B cell (primary cell): ENCODE measurements around the gene ZNF3. TPM values are rescaled to one million over a fixed set of nuclear protein-coding genes. Genes with fewer than 3 reads are reported as not detected.

ENCODE experiments used
- ATAC-seq: fragments of 200-7000 bp; cut with Tn5 transposase; one replicate; pipeline ENCODE4 v1.10.0; 2021; ENCODE audit warnings: low read depth, mild to moderate bottlenecking, moderate number of reproducible peaks, moderate library complexity
- CTCF ChIA-PET: fragments of 350-600 bp; sonication (Branson Sonifier 250); formaldehyde crosslinking; loops from one replicate; lab custom pipeline; 2021; ENCODE audit warnings: antibody characterized with exemption, inconsistent platforms; lab: Charles Lee
- POLR2A ChIA-PET: fragments of 350-600 bp; sonication (Branson Sonifier 250); formaldehyde crosslinking; loops from one replicate; lab custom pipeline; 2021; ENCODE audit warnings: antibody characterized with exemption; lab: Charles Lee
- DNase-seq: peaks from one replicate; pipeline ENCODE4 v3.0.0; 2013
- H2AFZ ChIP-seq: 2 replicates; pipeline ENCODE4 v1.6.1; 2012; ENCODE audit warnings: mild to moderate bottlenecking, low read depth, low read length; ENCODE audit not compliant: insufficient read depth, poor library complexity, severe bottlenecking
- H3K27ac ChIP-seq, 2 donors: 1 replicate in 1 of 2; 2 replicates in 1 of 2; pipeline ENCODE4 v1.5.1; 2012 to 2013; ENCODE audit warnings: low read length in 2 of 2, mild to moderate bottlenecking in 2 of 2, moderate library complexity in 1 of 2
- H3K27me3 ChIP-seq, 4 experiments: fragments of 200-600 bp in 1 of 4; sonication (generic) in 1 of 4; replicated peaks in 1 of 4; 1 replicate in 2 of 4; 2 replicates in 2 of 4; pipeline versions ENCODE4 v1.6.1 to v1.7.0; 2013 to 2016; ENCODE audit warnings: low read length in 3 of 4, mild to moderate bottlenecking in 2 of 4, mixed read lengths in 1 of 4, moderate library complexity in 1 of 4; ENCODE audit not compliant: insufficient read depth in 4 of 4, control insufficient read depth in 3 of 4; ENCODE audit errors: control extremely low read depth in 1 of 4
- H3K36me3 ChIP-seq, 2 experiments: replicated peaks in 1 of 2; 1 replicate in 1 of 2; 2 replicates in 1 of 2; pipeline versions ENCODE4 v1.6.1 to v1.7.1; 2013; ENCODE audit warnings: low read length in 1 of 2; ENCODE audit not compliant: insufficient read depth in 2 of 2, control insufficient read depth in 1 of 2; ENCODE audit errors: control extremely low read depth in 1 of 2, extremely low read depth in 1 of 2
- H3K4me1 ChIP-seq, 2 donors: fragments of 200-600 bp in 1 of 2; sonication (generic) in 1 of 2; 1 replicate in 1 of 2; 2 replicates in 1 of 2; pipeline versions ENCODE4 v1.5.1 to v1.6.1; 2013 to 2017; ENCODE audit warnings: low read length in 2 of 2; ENCODE audit not compliant: control insufficient read depth in 2 of 2, insufficient read depth in 2 of 2
- H3K4me2 ChIP-seq: replicated peaks from 2 replicates; pipeline ENCODE3; 2012; ENCODE audit warnings: mild to moderate bottlenecking, low read depth, low read length; ENCODE audit not compliant: poor library complexity, severe bottlenecking
- H3K4me3 ChIP-seq, 5 experiments: fragments of 200-600 bp in 1 of 5; sonication (generic) in 1 of 5; 1 replicate in 3 of 5; 2 replicates in 2 of 5; pipeline versions ENCODE4 v1.5.1 to v1.7.0; 2011 to 2016; ENCODE audit warnings: low read length in 4 of 5, mild to moderate bottlenecking in 4 of 5, low read depth in 2 of 5, control low read depth in 1 of 5, moderate library complexity in 1 of 5; ENCODE audit not compliant: insufficient read depth in 1 of 5; ENCODE audit errors: control extremely low read depth in 1 of 5, extremely low read depth in 1 of 5
- H3K79me2 ChIP-seq: fragments of 200-600 bp; sonication (generic); one replicate; pipeline ENCODE4 v1.6.0; 2016; ENCODE audit warnings: low read length; ENCODE audit not compliant: control insufficient read depth, insufficient read depth
- H3K9ac ChIP-seq: fragments of 200-600 bp; sonication (generic); 2 replicates; pipeline ENCODE4 v1.6.1; 2017; ENCODE audit warnings: mild to moderate bottlenecking, low read length, moderate library complexity
- H3K9me3 ChIP-seq, 3 donors: one replicate each; pipeline versions ENCODE4 v1.6.1 to v1.7.1; 2013; ENCODE audit warnings: low read length in 2 of 3; ENCODE audit not compliant: control insufficient read depth in 2 of 3, insufficient read depth in 1 of 3; ENCODE audit errors: control extremely low read depth in 1 of 3
- H4K20me1 ChIP-seq: 2 replicates; pipeline ENCODE4 v1.6.0; 2012; ENCODE audit warnings: mild to moderate bottlenecking, low read length; ENCODE audit not compliant: insufficient read depth, control insufficient read depth, poor library complexity, severe bottlenecking
- H3K27ac Mint-ChIP-seq: one replicate; pipeline ENCODE4 v1.8.0; 2021; ENCODE audit warnings: mixed read lengths
- H3K27me3 Mint-ChIP-seq: one replicate; pipeline ENCODE4 v1.8.0; 2021; ENCODE audit warnings: mixed read lengths
- H3K4me1 Mint-ChIP-seq: one replicate; pipeline ENCODE4 v1.8.0; 2021; ENCODE audit warnings: mixed read lengths
- H3K4me3 Mint-ChIP-seq: one replicate; pipeline ENCODE4 v1.8.0; 2021; ENCODE audit warnings: mixed read lengths
- H3K9me3 Mint-ChIP-seq: one replicate; pipeline ENCODE4 v1.8.0; 2022; ENCODE audit warnings: mixed read lengths; ENCODE audit not compliant: insufficient read depth
- EZH2 ChIP-seq: IDR thresholded peaks from 2 replicates; pipeline ENCODE4 v1.6.1; 2012; ENCODE audit warnings: borderline replicate concordance, low read depth, mild to moderate bottlenecking, moderate library complexity, low read length; ENCODE audit not compliant: insufficient read depth, poor library complexity, severe bottlenecking
- WGBS: methylation state at CpG from one replicate; pipeline ENCODE4 v1.1.5; 2013; ENCODE audit warnings: missing lambda C conversion rate; ENCODE audit not compliant: insufficient coverage; 5-methylcytosine and 5-hydroxymethylcytosine counted together
- intact Hi-C: fragments of 100-400 bp; cut with micrococcal nuclease; formaldehyde crosslinking; loops from one replicate; pipeline ENCODE4 v1.10.0; 2022
- polyA plus RNA-seq: library from polyadenylated mRNA; depleted of rRNA; stranded (reverse); fragments of >200 nt; gene quantifications from 2 replicates; pipeline ENCODE4 v1.2.3, GENCODE V29; 2012
- total RNA-seq, 2 donors: library from RNA; stranded (reverse); fragments of 120-200 nt in 1 of 2; gene quantifications; 1 replicate in 1 of 2; 2 replicates in 1 of 2; pipeline versions ENCODE4 v1.2.3 to v1.2.4, GENCODE V29; 2013 to 2022
- TF ChIP-seq, protein P1 (sequence below): fragments of 200-600 bp; IDR thresholded peaks from one replicate; pipeline ENCODE4 v1.8.0; 2022; ENCODE audit warnings: antibody characterized with exemption, mild to moderate bottlenecking

Gene ZNF3
- total and polyA plus RNA-seq, 2 donors (not counting 1 experiment from before 2014, with no cell fraction given), result 19.2 to 44.8 TPM

DNA sequence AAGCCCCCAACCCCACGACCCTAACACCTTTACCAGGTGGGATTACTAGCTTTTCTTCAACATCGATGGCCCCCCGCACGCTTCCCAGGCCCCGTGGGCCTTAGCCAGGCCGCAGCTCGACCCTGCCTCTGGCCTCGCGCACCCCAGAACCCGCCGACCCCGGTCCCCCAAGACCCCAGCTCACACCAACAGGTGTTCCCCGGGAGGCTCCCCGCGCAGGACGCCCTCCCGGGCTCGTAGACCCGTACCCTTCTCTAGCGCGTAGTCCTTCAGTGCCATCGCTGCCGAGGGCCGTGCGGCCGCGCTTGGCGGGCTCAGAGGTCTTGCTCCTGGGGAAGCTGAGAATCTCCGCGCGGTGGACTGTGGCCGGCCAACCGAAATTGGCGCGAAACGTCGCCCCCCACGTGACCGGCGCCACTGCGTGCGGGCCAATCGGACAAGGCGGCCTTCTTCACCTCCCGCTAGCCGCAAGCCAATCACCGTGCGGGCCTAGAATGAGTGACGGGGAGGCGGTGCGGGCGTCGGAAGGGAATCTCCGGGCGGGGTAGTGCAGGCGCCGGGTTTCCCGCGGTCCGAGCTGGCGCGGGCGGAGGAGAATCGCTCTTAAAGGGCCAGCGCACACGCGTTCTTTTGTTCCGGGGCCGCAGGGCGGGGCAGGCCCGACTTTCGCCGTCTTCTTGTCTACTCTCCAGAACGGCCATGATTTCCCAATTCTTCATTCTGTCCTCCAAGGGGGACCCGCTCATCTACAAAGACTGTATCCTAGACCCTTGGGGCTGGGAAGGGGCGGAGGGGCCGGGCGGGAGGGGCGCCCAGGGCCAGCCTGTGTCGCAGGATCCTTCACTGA is 19.7 kb upstream of the ZNF3 start, which contains the start of the genes AP4M1 and MCM7:
Gene AP4M1 (plus strand): TSS at position 628 of the 847 bp plus-strand sequence. CDS start 72 bp downstream, at position 700.
Gene MCM7 (minus strand): TSS at position 382 of the 847 bp plus-strand sequence. CDS start 103 bp downstream, at position 279.
- peak within 1 kb of the TSS; percentile 98 for H3K27ac Mint-ChIP-seq
- Histone ChIP-seq H2AFZ (peak within 1 kb of the TSS; percentile 93), H3K9ac (peak within 1 kb of the TSS; percentile 93), H3K9me3 (no peaks in the 10 kb centered on the region), H3K27ac (peak within 1 kb of the TSS; percentile 60 to 94), H3K4me3 (peak within 1 kb of the TSS; percentile 85 to 92 (median 90)), H3K27me3 (no peaks in the 10 kb centered on the region), H3K36me3 (peaks cover 2 to 34% of the 10 kb centered on the region in 2 experiments), H3K79me2 (peaks cover 40% of the 10 kb centered on the region), H3K4me2 (peak within 1 kb of the TSS; percentile 98), H4K20me1 (peaks cover 17% of the 10 kb centered on the region), H3K4me1 (peaks cover 13 to 24% of the 10 kb centered on the region in 2 donors)
- intact Hi-C loops, result loop anchor here (1.0 kb wide), 4 partner anchors 18 to 47 kb away; partner anchors contain the start of genes CNPY4, LAMTOR4 and TAF6
- ATAC-seq (peak; percentile 86), DNase-seq (peak; percentile 97)
- H3K4me3 Mint-ChIP-seq, result peak within 1 kb of the TSS; percentile 96
- TF ChIP-seq, protein P1, sequence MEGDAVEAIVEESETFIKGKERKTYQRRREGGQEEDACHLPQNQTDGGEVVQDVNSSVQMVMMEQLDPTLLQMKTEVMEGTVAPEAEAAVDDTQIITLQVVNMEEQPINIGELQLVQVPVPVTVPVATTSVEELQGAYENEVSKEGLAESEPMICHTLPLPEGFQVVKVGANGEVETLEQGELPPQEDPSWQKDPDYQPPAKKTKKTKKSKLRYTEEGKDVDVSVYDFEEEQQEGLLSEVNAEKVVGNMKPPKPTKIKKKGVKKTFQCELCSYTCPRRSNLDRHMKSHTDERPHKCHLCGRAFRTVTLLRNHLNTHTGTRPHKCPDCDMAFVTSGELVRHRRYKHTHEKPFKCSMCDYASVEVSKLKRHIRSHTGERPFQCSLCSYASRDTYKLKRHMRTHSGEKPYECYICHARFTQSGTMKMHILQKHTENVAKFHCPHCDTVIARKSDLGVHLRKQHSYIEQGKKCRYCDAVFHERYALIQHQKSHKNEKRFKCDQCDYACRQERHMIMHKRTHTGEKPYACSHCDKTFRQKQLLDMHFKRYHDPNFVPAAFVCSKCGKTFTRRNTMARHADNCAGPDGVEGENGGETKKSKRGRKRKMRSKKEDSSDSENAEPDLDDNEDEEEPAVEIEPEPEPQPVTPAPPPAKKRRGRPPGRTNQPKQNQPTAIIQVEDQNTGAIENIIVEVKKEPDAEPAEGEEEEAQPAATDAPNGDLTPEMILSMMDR, result no peak
- TF ChIP-seq EZH2, result no peak
- POLR2A ChIA-PET, result interaction anchor here (0.5 to 2.8 kb wide), 14 partner anchors 11 to 600 kb away, joined by 3 to 37 read pairs (median 8); partner anchors contain the start of genes COPS6, LAMTOR4, MBLAC1 and TRIM4
- CTCF ChIA-PET, result interaction anchor here (1.0 to 5.3 kb wide), 8 partner anchors 11 to 511 kb away, joined by 3 to 43 read pairs (median 4); partner anchors contain the start of genes CNPY4, LAMTOR4, MBLAC1 and MOSPD3
- H3K9me3 Mint-ChIP-seq, result no peaks in the 10 kb centered on the region
- H3K4me1 Mint-ChIP-seq, result peaks cover 40% of the 10 kb centered on the region
- no peaks in the 10 kb centered on the region for H3K27me3 Mint-ChIP-seq
- under 1% methylated on average over 80 of the region's 80 CpGs for WGBS
